Activated T-cell treated with anti-CD3 and anti-CD28 coated beads, Interleukin-2, amount 50 U/mL, for 24 hours (primary cell): ENCODE data around the gene CRACR2B.

Experiments used
- DNase-seq: peaks from one replicate; pipeline ENCODE4 v3.0.0-alpha.2; 2020
- H3K27ac Mint-ChIP-seq: 2 replicates; pipeline ENCODE4 v1.8.0; 2020; ENCODE audit warnings: mild to moderate bottlenecking, mixed read lengths
- H3K27me3 Mint-ChIP-seq: 2 replicates; pipeline ENCODE4 v1.8.0; 2020; ENCODE audit warnings: mixed read lengths
- H3K36me3 Mint-ChIP-seq: 2 replicates; pipeline ENCODE4 v1.8.0; 2020; ENCODE audit warnings: low read depth, mixed read lengths
- H3K4me1 Mint-ChIP-seq: 2 replicates; pipeline ENCODE4 v1.8.0; 2020; ENCODE audit warnings: low read depth, mixed read lengths
- H3K4me3 Mint-ChIP-seq: 2 replicates; pipeline ENCODE4 v1.8.0; 2020; ENCODE audit warnings: mild to moderate bottlenecking, moderate library complexity, mixed read lengths
- H3K9me3 Mint-ChIP-seq: 2 replicates; pipeline ENCODE4 v1.8.0; 2020; ENCODE audit warnings: mixed read lengths

The CRACR2B gene

DNA sequence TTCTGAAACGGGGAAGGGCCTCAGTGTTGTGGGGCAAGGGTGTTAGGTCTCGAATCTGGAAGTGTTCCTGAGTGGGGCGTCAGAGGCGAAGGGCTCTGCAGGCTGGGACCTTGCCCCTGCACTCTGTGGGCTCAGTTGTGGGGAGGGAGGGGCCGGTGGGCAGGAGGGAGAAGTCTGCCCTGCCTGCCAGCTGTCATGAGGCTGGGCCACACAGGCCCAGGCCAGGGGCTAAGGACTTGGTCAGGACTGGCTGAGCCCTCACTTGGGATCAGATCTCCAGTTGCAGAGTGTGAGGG, at the start of gene CRACR2B:
CRACR2B (plus strand) TSS at position 23 of the 296 bp plus-strand sequence. CDS start 689 bp downstream, outside the sequence.
- Mint-ChIP-seq H3K4me3 (peak within 1 kb of the TSS; percentile 64), H3K9me3 (no peaks in the 10 kb centered on the region), H3K36me3 (peaks cover 17% of the 10 kb centered on the region), H3K27me3 (peaks cover 52% of the 10 kb centered on the region), H3K4me1 (peaks cover 38% of the 10 kb centered on the region), H3K27ac (peak within 1 kb of the TSS; percentile 57)
- no peak for DNase-seq

DNA sequence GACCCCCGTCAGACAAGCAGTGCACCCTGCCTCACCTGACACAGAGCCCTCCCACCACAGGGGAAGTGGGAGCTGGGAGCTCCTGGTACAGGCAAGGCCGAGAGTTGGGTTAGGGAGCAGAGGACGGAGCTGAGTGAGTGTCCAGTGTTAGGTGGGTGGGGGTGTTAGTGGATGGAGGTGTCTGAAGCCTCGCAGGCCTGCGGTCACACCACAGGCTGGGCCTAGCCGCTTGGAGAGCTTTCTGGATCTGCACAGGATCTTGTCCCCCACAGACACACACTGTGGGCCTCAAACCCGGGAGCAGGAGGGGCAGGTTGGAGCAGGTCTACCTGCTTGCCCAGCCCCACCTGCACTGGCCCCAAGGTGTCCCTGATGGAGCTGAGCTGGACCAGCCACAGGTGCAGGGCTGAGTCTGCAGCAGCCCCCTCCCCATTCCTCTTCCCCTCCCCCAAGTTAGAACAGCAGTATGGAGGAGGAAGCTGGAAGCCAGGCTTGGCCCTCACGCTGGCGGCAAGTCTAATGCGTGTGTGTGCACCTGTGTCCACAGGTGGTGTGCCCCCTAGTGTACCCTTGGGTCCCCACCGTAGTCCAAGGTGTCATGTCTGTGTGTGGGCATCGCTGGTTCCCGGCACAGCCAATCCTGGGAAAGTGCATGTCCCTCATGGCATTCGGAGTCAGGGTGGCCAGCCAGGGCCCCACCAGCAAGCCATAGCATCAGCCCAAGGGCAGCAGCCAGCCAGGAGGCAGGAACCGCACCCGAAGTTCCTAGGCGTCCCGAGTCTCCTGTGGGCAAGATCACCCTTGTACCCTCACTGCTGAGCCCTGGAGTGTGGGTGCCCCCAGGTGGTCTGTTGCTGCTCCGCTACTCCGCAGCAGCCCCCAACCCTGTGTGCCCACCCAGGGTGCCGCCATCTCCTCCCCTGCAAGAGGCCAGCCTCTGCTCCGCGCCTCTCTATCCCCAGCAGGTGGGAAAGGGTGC, 48.5 kb upstream of the CRACR2B start:
- no peaks in the 10 kb centered on the region for H3K27me3 Mint-ChIP-seq
- H3K36me3 Mint-ChIP-seq: peaks cover 50% of the 10 kb centered on the region
- H3K4me3 Mint-ChIP-seq: peak overlapping the region; percentile 83
- H3K27ac Mint-ChIP-seq: peak overlapping the region; percentile 33
- H3K9me3 Mint-ChIP-seq: no peaks in the 10 kb centered on the region
- peaks cover 34% of the 10 kb centered on the region for H3K4me1 Mint-ChIP-seq
- no peak for DNase-seq

DNA sequence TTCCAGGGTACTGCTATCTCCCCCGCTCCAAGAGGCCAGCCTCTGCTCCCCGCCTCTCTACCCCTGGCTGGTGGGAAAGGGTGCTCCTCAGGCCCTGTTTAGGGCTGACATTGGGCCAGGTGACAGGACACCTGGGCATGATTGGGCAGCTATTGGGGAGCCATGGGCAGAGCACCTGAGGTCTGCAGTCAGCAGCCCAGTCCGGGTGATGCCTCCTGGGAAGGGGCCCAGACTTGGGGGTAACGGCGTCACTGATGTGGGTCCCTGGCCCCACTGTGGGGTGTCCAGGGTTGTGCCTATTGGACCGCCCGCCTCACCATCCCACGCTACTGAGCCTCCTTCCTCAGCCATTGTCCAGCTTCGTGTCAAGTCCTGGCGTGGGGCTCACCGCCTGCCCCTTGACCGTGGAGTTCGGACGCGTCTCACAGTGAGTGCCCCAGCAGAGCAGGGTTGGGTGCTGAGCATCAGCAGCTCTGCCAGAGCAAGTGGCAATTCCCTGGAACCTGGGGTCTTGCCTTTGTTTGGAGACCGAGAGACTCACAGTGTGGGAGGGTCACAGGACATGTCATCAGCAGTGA, 47.7 kb upstream of the CRACR2B start:
- Mint-ChIP-seq H3K27ac (no peak overlapping the region), H3K36me3 (peaks cover 45% of the 10 kb centered on the region), H3K4me1 (peaks cover 28% of the 10 kb centered on the region), H3K4me3 (peak overlapping the region; percentile 20), H3K9me3 (no peaks in the 10 kb centered on the region), H3K27me3 (no peaks in the 10 kb centered on the region)
- no peak for DNase-seq

DNA sequence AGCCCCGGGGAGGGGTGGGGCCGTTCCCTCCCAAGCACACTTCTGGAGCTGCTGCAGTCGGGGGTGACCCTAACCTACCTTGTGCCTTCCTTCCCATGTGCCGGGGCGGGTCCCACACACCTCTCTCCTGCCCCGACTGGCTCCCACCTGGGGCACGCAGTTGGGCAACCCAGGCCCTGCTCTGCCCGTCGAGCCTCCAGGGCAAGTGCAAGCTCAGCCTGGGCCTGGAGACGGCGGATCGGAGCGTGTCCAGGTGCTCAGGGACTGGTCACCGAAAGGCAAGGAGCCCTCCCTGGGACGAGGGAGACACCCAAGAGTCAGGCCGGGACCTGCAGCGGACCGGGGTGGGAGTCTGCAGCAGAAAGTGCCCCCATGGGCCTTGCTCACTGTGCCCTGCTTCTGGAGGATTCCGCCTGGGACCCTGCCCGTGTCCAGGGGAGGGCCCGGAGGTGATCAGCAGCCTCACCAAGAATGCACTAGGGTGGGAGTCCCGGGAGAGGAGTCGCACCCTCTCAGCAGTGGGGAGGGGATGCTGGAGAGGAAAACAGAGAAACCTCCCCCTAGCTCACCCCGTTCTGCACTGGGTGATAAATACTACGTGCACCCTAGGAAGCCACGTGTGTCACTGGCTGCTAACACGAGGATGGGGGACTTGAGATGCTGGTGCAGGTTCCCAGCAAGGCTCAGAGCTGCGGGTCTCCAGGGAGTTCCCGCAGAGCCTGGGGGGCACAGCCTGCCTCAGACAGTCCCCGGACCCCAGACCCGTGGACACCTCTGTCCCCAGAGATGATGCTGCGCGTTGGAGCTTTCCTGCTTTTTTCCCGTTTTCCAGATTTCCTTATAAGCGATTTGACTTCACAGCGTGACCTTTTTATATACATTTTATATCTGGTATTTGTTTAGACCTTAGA, 45.2 kb upstream of the CRACR2B start:
- Mint-ChIP-seq H3K4me1 (peaks cover 14% of the 10 kb centered on the region), H3K27ac (no peak overlapping the region), H3K9me3 (no peaks in the 10 kb centered on the region), H3K27me3 (no peaks in the 10 kb centered on the region), H3K36me3 (peaks cover 34% of the 10 kb centered on the region), H3K4me3 (no peak overlapping the region)
- no peak for DNase-seq

DNA sequence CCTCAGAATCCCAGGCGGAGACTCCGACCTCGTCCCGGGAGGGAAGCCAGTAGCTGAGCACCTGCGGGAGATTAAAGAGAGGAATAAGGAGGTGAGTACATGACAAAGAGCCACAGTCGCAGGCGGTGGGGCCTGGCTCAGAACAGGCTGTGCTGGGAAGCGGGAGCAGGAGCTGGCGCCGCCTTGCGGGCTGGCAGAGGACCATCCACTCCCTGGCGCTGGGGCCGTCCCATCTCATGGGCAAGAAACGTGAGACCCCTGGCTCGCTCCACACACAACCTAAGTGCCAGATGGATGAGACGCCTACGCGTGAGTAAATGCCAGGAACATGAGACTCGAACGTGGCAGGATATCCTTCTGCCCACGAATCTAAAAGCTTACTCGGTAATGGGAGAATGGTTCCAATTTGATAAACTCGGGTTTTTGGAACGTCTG, 44.1 kb upstream of the CRACR2B start:
- Mint-ChIP-seq H3K27me3 (no peaks in the 10 kb centered on the region), H3K4me1 (peaks cover 17% of the 10 kb centered on the region), H3K4me3 (no peak overlapping the region), H3K27ac (no peak overlapping the region), H3K36me3 (peaks cover 33% of the 10 kb centered on the region), H3K9me3 (no peaks in the 10 kb centered on the region)
- DNase-seq: peak; percentile 45

DNA sequence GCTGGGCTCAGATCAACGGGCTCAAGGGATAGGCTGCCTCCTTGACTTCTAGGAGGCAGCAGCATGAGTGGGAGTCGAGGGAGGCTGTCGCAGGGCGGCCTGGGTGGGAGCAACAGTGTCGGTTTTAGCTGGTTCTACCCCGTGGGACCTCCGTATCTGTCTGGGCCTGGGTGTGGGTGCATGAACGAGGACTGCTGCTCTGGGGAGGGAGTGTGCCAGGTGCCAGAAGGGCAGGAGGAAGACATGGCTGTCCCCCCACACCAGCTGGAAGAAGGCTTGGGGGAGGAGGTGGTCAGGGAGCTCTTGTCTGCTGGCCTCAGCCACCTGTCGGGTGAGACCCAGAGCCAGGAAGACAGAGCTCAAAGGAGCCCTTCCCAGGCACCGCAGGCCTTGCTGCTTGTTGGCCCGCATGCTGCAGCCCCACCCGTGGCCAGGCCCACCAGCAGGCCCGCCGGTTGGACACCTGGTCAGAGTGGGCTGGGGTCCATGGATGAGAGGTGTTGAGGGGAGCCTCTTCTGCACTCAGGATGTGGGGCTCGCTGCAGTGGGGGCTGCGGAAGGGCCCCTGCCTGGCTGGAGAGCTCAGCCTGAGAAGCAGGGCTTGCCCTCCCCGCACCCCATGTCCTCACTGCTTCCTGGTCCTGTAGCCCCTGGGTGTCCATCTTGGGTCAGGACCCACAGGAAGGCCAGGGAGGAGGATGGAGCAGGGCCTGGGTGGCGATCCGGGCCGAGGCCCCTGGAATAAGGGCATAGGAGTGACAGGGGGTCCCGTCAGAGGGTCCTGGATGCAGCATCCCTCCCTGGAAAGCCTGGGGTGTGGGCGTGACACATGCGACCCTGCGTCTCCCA, 41.3 kb upstream of the CRACR2B start:
- Mint-ChIP-seq H3K36me3 (peaks cover 23% of the 10 kb centered on the region), H3K4me3 (no peak overlapping the region), H3K27me3 (peaks cover 4% of the 10 kb centered on the region), H3K9me3 (no peaks in the 10 kb centered on the region), H3K4me1 (peaks cover 5% of the 10 kb centered on the region), H3K27ac (peak overlapping the region; percentile 55)
- DNase-seq: no peak

DNA sequence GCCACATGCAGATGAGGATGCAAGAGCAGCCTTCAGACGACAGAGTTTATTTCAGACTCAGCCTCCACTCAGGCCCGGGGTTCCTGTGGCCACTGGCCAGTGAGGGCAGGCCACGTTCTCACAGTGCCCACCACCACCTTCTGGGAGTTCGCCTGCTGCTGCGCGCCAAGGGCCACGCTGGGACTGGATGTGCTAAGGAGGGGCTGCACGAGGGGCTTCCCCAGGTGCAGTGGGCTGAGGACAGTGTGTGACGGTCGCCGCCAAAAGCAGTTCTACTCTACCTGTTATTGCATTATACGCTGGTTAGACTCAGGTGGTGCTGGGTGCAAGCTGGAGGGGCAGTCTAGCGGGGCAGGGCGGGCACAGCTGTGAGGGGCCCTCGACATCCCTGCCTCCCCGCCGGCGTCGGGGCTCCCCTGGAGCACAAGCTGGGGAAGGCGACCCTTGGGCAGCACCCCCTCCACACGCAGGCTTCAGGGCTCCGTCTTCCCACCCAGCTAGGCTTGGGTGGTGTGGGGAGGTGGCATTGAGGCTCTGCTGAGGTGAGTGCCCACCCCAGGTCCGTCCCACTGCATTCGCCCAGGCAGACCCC, 40.5 kb upstream of the CRACR2B start:
- DNase-seq: no peak
- Mint-ChIP-seq H3K36me3 (peaks cover 25% of the 10 kb centered on the region), H3K27me3 (peaks cover 4% of the 10 kb centered on the region), H3K27ac (no peak overlapping the region), H3K9me3 (no peaks in the 10 kb centered on the region), H3K4me3 (no peak overlapping the region), H3K4me1 (peaks cover 5% of the 10 kb centered on the region)

DNA sequence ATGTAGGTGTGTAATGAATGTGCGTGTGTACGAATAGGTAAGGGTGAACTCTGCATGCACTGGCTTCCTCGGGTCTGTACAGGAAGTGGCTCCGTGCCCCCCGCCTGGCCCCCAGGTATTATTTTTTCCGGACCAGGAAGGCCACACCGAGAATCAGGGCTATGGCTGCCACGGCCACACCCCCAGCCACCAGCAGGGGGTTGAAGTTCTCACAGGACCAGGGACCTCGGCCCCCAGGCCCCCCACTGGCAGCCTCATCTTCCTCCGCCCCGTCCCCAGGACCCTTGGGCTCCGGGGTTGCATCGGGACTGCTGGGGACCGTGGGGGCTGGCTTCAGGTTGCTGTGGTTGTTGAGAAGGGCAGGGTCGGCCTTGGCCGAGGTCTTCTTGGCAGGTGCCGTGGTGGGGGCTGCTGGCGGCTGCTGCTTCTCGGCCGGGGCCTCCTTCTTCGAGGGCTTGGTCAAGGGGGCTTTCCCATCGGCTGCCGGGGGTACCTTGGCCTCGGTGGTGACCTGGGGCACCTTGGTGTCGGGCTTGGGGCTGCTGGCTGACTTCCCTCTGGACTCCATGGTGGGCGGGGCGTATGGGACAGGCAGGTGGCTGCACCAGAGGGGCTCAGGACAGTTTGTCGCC, 39.6 kb upstream of the CRACR2B start:
- Mint-ChIP-seq H3K9me3 (no peaks in the 10 kb centered on the region), H3K27me3 (peaks cover 4% of the 10 kb centered on the region), H3K27ac (no peak overlapping the region), H3K4me3 (no peak overlapping the region), H3K36me3 (peaks cover 30% of the 10 kb centered on the region), H3K4me1 (peaks cover 5% of the 10 kb centered on the region)
- no peak for DNase-seq

DNA sequence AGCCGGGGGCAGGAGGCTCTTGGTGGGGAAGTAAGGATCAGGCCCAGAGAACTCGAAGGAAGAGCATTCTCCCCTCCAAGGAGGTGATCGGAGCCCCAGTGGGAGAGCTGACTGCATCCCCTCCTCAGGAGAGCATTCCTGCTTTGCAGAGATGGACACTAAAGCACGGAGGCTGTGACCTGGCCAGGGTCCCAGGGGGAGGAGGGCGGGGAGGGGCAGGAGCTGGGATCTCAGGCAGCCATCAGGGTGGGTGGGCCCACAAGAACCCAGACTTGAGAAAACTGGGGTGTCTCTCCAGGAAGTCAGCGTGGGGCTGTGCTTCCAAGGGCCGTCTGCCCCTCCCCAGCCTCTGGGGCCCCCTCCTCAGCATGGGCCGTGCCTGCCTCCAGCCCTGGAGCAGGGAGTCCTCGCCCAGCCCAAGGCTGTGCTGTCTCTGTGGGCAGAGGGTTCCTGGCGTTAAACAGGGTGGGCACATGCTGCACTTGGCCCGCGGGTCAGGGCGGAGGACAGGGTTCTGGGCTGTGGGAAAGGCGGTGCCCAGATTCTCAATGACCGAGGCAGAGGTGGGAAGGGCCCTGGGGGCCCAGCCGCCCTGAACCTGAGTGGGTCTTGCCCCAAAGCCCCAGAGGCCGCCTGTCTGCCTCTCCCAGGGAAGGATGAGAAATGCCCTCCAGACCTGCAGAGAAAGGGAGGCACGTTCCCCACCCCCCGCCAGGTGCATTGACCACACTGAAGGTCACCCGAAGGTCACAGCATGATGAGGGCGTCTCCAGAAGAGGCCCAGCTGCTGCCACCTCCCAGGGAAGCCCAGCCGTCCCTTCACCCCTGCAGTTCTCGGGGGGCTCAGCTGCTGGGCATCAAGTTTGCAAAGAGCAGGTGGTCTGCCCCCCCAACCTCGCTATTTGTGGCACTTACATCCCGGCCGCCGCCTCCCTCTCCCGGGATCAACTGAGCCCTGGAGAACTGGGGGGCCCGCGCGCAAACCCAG, 38.5 kb upstream of the CRACR2B start:
- peak overlapping the region; percentile 63 for H3K4me3 Mint-ChIP-seq

DNA sequence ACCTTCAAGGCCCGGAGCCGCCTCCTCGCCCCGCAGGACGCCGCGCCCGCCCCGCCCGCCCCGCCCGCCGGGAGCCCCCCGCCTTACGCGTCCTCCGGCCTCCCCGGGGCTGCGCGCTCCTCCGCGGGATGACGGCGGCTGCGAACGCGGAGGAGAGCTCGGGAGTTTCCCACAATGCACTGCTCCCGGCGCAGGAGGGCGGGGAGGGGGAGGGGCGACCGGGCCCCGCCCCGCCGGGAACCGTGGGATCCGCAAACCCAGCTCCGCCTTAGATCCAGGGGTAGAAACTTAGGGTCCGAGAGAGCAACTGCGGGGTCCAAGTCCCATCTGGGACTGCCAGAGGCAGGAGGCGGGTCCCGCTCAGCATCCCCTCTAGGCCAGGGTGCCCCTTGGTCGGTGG, 37.8 kb upstream of the CRACR2B start, which contains the start of gene CEND1:
CEND1 (minus strand) TSS at position 148 of the 400 bp plus-strand sequence. CDS start 1,514 bp downstream, outside the sequence.
- DNase-seq: peak; percentile 76
- Mint-ChIP-seq H3K9me3 (no peaks in the 10 kb centered on the region), H3K27ac (peak within 1 kb of the TSS; percentile 33), H3K36me3 (peaks cover 37% of the 10 kb centered on the region), H3K27me3 (peaks cover 4% of the 10 kb centered on the region), H3K4me3 (peak within 1 kb of the TSS; percentile 63), H3K4me1 (peaks cover 11% of the 10 kb centered on the region)

More for the DNA sequence above, 38.5 kb upstream of the CRACR2B start:
- Mint-ChIP-seq H3K9me3 (no peaks in the 10 kb centered on the region), H3K27me3 (peaks cover 4% of the 10 kb centered on the region), H3K36me3 (peaks cover 34% of the 10 kb centered on the region), H3K27ac (peak overlapping the region; percentile 33), H3K4me1 (peaks cover 9% of the 10 kb centered on the region)
- no peak for DNase-seq

DNA sequence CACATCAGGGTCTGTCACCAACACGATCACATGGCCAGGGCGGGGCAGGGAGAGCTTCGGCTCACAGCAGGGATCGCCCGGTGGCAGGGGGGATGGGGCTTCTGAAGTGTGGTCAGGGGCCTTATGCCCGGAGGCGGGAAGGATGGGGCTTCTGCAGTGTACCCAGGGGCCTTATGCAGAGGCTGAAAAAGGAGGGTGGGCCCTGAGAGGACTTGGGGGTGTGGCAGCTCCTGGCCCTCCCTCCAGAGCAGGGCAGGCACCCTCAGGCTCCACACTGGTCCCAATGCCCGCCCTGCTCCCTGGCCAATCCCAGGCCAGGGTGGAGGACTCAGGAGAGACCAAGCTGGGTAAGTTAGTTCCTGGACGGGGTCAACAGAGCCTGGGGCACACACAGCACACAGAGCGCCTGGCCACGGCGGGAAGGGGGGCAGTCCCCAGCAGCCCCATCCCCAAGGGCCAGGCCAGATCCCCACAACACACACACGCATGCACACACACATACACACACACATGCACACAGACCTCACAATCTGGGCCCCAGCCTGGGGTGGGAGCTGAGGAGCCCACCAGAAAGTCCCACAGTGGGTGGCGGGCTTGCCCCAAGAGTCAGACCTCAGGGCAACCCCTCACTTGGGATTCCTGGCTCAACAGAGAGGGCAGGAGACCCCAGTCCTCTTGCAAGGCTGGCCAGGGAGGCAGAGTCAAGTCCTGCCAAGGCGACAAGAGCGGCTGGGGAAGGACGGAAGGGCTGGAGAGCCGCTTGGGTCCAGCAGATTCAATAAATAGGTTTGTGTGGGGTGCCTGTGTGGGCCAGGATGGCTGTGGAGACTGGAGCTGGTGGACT, 36.8 kb upstream of the CRACR2B start:
- Mint-ChIP-seq H3K27me3 (peaks cover 4% of the 10 kb centered on the region), H3K27ac (peak overlapping the region; percentile 57), H3K4me3 (no peak overlapping the region), H3K36me3 (peaks cover 39% of the 10 kb centered on the region), H3K4me1 (peaks cover 15% of the 10 kb centered on the region), H3K9me3 (no peaks in the 10 kb centered on the region)
- DNase-seq: no peak
